NCI-H2171 treated with DMSO at 0.1 percent for 48 hours (cell line): ENCODE measurements around the gene HSDL2.
"Not testable (repeated sequence)": the region's sequence is repeated elsewhere in the genome, so short reads cannot be mapped to it uniquely, and the experiment has no call there.

Experiments
- DNase-seq: peaks from one replicate; lab custom pipeline; 2025; lab: John Stamatoyannopoulos, UW

The HSDL2 gene

DNA sequence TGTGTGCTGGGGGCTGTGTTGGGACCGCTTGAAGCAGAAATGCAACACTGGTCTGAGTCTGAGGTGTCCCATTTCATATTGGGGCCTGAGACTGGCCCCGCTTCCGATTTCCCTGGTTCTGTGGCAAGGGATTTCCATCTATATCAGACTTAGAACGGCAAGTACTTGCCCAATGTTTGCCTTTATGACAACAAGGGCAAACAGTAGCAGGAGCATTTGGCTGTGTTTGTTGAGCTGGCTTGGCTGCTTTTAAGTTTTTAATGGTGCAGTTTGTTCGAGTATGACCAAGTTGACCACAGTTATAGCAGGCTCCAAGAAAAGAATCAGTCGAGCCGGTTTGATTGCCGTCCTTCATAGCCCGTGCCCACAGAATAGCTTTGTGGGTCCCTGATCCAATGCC, 17.0 kb downstream of the HSDL2 start:
- DNase-seq = no peak

DNA sequence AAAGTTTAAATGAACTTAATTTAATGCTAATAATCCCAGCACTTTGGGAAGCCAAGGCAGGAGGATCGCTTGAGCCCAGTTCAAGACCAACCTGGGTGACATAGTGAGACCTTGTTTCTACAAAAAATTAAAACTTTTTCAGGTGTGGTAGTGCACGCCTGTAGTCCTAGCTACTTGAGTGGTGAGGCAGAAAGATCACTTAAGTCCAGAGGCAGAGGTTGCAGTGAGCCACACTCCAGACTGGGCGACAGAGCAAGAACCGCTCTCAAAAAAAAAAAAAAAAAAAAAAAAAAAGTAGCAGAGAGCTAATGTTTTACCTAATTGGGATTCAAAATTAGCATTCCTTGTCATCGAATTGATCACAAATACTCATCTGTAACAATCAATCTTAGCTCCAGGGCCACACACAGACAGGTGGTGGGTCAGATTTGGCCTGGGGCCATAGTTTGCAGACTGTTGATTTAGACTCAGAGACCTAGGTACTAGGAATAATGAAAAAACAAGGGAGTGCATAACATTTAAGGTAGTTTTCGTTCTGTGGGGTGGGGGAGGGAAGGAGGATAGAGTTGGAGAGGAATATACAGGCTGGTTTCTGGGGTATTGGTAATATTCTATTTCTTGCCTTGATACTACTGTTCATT, 21.4 kb downstream of the HSDL2 start:
- DNase-seq = no peak

DNA sequence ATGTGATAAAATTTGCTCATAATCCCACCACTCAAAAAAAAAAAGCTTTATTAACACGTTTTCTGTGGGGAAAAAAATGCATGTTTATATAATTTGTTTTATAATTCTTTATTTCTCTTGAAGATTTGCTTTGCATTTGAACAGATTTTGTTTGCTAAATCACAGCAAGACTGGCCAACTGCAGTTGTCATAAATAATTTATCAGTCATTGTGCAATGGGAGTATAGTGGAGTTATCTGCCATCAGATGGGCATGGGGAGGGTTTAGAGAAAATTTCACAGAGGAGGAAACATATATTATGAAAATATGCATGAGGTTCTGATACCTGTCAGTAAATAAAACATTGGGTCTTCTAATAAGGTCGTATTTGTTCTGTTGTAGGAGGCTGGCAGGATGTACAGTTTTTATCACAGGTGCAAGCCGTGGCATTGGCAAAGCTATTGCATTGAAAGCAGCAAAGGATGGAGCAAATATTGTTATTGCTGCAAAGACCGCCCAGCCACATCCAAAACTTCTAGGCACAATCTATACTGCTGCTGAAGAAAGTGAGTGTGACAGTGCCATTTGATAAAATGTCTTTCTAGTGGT, 23.8 kb downstream of the HSDL2 start:
- no peak for DNase-seq

DNA sequence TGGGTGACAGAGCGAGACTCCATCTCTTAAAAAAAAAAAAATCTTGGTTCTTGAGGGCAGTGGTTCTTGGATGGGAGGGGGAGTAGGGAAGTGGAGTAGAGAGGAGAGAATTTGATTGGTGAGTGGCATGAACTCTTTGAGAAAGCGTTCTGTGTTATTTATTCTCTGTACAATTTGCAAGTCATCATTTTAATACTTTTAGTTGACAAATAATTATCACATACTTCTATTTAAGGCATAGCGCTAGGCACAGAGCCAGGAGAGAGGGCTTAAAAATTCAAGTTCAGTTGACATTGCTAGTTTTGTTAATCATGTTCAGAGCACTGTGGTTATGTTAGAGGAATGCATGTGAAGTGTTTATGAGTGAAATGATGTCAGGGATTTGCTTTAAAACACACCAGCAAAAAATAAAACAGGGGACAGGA, 24.6 kb downstream of the HSDL2 start:
- DNase-seq = no peak

DNA sequence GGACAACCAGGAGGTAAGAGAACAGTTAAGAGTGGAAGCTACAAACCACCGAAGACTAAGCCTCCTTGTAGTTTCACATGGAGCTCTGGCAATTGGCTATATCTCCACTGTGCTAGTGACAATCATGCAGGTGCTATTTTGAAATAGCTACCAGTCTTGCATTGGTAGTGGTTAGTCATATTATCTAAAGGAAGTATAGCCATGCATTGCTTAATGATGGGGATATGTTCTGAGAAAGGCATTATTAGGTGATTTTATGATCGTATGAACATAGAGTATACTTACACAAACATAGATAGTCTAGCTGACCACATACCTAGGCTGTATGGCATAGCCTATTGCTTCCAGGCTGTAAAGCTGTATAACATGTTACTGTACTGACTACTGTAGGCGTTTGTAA, 28.4 kb downstream of the HSDL2 start:
- DNase-seq = no peak

DNA sequence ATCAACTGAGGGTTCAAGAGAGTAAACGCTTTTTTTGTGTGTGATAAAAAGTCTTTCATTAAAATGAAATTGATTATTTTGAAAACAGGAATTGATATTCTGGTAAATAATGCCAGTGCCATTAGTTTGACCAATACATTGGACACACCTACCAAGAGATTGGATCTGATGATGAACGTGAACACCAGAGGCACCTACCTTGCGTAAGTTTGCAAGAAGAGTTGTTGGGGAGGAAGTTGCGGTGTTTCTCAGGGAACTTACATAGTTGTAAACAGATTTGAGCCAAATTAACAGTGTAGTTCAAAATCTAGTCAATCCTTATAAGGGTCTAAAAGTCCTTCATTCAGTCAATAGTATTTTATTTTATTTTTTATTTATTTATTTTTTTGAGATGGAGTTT, 28.9 kb downstream of the HSDL2 start:
- no peak for DNase-seq

DNA sequence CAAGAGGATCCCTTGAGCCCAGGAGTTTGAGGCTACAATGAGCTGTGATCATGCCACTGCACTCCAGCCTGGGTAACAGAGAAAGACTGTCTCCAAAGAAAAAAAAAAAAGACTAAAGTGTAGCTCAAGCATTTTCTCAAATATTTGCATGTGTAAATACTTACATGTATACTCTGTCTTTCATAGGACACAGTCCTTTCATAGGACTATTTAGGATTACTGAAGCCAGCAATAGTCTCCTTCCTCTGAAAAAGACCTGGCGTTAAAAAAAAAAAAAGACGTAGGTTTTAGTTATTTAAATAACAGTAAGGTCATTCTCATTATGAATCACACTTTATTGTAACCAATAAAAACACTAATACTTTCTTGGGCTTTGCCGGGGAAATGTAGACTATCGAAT, 29.9 kb downstream of the HSDL2 start:
- no peak for DNase-seq

DNA sequence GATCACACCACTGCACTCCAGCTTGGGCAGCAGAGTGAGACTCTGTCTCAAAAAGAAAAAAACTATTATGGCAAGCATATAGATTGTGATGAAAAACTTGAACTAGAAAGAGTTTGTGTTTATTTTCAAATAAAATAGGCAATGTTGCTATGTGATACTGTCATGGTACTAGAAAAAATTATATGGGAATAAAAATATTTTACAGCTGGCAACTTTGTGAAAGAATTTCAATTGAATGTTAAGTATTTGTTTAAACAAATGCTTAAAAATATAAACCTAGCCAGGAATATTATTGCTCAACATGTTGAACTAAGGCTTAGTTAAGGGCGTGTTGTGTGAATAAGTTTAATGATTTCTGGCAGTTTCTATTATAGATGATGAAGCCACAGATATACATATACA, 31.7 kb downstream of the HSDL2 start:
- no peak for DNase-seq

DNA sequence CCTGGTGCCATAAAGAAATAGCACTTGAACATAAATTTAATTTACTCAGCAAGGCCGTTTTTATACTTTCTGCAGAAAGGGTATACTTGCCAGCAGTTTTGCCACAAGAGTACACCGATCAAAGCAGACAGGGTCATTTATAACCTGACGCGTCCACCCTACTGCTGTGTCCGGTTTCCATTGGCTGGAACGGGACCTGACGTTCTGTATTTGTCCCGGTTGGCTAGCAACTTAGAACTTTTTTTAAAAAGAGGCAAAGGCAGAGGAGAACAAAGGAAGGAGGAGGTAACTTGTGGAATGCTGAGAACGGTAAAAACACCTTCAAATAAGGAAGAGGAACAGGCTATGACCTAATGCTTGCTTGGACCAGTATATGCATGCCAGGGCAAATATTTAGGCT, 33.8 kb downstream of the HSDL2 start:
- DNase-seq = not testable (repeated sequence)

DNA sequence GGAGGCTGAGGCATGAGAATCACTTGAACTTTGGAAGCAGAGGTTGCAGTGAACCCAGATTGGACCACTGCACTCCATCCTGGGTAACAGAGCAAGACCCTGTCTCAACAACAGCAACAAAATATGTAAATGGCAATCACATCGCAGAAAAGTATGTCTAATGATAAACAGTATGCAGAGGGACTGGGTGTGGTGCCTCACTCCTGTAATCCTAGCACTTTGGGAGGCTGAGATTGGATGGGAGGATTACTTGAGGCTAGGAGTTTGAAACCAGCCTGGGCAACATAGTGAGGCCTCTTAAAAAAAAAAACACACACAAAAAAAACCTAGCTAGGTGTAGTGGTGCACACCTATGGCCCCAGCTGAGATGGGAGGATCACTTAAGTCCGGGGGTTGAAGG, 40.3 kb downstream of the HSDL2 start:
- DNase-seq = no peak

DNA sequence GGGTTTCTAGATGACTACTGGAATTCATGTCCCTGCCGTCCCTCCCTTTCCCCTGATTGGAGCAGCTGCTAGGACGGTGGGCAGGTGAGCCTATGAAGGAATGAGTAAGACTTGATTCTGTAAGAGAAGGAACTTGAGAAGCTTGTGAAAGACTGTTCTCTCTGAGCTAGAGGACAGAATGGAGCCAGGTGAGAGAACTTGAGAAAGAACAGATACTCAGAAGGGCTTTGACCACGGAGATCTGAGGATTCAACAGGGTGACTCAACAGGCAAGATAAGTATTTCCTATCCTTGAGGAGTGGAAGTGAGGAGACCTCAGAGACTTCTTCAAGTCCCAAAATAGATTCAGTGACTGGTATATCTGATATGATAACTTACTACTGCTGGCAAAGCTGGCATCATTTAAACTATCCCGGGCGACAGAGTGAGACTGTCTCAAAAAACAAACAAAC, 41.9 kb downstream of the HSDL2 start:
- DNase-seq = no peak

DNA sequence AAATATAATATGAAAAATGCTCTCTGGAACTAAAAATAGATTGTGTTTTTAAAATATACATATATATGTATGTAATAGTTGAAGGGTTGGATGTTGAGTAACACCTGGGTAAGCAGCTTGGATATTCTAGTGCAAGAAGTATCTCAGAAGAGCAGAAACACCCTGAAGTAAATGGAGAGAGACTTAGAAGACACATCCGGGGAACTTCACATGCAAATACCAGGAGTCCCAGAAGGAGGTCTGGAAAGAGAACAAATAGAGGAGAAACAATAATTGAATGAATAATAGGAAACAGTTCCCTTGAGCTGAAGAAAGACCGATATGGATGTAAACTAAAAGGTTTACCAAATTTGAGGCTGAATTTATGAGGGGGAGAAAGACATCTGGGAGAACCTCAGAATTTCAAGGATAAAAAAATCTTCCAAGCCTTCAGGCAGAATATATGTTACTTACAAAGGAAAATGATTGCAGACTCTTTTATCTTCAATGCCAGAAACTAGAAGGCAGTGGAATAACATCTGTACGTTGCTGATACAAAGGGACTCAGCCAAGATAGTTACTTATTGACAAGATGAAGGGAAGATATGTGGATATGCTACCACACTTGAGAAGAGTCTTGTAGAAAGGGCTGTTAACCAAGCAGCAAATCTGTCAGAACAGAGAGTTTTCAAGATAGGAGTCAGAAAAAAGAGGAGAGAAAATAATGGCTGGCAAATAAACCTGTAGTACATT, 42.7 kb downstream of the HSDL2 start:
- no peak for DNase-seq

DNA sequence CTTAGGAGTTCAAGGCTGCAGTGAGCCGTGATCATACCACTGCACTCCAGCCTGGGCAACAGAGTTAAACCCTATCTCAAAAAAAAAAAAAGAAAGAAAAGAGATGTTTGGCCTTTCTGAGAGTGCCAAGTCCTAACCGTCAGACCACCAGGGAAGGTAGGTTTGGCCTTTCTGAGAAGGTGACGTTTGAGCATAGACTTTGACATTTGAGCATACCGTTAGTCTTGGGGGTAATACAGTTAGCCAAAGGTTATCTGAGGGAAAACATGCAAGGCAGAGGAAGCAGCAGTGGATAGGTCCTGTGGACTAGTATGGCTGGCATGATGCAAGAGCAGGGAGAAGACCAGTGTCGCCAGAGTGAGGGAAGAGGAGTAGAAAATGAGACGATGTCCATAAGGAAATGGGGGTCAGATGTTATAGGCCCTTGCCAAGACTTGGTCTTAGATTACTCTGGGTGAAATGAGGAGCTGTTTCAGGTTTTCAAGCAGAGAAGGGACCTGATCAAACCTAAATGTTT, 50.2 kb downstream of the HSDL2 start:
- no peak for DNase-seq

DNA sequence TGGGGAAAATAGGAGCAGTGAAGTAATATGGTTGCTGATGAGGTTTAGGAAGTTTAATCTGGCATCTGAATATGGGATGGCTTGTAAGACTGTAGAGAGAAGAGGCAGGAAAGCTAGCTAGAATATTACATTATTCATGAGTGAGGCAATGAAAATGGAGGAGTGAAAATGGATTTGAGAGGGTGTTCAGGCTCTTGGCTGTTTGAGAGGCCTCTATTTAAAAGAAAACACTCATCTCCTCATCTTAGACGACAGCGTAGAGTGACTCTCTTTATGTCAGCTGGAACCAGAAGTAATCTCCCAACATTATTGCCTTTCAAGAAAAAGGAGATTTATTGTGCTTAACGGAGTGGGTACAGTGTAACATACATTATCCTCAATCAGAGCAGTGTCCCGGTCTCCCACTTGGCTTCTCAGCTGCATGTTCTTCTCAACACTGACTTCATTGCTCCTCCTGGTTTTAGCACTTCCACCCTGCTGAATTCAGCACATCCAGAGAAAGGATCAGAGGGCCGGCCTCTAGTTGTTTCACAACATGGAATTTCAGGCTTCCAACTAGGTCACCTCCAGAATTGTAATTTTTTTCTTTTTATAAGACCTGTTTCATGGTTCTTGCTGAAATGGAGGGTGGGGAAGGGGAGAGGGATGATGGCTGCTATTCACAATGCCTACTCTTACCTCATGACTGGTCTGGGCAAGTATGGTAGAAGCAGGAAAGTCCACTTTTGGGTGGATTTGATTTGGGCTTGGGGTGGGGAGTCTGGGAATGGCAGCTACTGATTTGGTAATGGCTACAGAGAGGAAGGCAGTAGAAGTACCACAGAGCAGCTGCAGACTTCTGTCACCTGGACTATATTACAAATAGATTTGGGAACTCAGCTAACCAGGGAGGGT, 53.8 kb downstream of the HSDL2 start:
- DNase-seq = no peak

DNA sequence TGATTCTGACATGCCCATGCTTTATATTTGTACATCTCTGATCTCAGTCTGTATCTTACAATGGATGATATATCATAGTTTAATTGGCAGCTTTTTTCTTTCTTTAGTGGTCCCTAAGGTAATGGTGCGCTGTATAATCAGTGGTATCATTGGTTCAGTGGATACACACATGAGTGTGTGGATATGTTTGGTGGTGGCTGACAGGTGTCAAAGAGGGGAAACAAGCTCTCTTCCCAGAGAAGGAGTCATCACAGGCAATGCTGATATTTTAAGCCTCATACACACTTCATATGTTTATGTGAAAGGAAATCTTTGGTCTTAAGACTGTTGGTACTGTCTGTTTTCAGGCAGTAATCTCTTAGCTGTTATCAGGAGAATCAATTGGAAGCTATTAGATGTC, 54.6 kb downstream of the HSDL2 start:
- DNase-seq = no peak

DNA sequence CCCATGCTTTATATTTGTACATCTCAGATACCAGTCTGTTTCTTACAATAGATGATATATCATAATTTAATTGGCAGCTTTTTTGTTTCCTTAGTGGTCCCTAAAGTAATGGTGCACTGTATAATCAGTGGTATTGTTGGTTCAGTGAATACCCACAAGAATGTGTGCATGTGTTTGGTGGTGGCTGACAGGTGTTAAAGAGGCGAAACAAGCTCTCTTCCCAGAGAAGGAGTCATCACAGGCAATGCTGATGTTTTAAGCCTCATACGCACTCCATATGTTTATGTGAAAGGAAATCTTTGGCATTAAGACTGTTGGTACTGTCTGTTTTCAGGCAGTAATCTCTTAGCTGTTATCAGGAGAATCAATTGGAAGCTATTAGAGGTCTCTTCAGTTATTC, 57.5 kb downstream of the HSDL2 start:
- no peak for DNase-seq

DNA sequence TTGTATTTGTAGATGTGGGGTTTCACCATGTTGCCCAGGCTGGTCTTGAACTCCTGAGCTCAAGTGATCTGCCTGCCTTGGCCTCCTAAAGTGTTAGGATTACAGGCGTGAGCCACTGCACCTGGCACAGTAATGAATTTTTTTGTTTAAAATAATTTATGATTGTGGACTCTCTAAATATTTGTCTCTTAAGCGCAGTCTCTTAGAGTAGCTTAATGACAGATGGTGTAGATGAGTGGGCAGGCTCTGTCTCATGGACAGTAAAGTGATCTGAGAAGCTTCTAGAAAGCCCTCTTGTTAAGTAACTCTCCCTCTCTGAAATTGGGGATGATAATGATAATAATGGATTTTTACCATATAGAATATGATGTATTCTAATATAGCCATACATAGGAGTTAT, 59.3 kb downstream of the HSDL2 start:
- DNase-seq = no peak

DNA sequence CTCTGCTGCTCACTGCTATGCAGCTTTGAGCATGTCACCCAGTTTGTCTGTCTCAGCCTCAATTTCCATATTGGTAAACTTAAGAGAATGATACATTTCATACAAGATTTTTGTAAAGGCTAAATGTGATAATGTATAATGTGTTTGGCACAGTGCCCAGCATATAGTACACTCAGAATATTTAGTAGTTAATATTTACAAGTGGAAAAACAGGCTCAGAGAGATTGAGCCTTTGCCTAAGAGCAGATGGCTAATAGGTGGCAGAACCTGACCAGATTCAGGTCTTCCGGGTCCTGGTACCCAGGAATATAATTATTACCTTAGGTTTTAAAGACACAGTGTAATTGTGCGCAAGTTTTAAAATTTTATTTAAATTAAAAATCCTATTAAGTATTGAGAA, 59.9 kb downstream of the HSDL2 start:
- DNase-seq = no peak

DNA sequence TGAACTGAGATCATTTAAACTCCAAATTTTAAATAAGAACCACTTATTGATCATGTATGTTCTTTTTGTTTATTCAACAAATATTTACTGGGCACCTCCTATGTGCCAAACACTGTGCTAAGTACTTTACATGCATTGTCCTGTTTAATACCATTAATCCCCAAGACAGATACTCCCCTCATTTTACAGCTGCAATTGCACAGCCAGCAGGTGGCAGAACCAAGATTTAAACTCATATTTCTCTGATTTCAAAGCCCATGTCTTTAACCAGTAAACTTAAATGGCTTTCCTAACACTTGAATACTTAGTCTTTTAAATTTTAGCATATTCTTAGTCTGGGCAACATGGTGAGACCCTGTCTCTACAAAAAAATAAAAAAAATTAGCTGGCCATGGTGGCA, 63.3 kb downstream of the HSDL2 start:
- no peak for DNase-seq

DNA sequence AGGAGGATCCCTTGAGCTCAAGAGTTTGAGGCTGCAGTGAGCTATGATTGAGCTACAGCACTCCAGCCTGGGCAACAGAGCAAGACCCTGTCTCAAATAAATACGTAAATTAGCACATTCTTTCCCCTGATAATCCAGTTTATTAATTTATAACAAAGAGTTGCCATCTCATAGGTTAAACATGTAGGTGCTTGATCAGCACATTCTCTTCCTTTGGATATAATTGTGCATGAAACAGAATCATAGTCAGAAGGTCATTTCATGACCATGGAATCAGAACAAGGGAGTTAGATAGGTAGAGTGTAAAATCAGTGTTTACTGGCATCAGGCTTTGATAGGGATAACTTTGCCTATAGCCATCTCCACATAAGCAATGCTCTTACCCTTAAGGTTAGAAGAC, 63.7 kb downstream of the HSDL2 start:
- DNase-seq = no peak

DNA sequence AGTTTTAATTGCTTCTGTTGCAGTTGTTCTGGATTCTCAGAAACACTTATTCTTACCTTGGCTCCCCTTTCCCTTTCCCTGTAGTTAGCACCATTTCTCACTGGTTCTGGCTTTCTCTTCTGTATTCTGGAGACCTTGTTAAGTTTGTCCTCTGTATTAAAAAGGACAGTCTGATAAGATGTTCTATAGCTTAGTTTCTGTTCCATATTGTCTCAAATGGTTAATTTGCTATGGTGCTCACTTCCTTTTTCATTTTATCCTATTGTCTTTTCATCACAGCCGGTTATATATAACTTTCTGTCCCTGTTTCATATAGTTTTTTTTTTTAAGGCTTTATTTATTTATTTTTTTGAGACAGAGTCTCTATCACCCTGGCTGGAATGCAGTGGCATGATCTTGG, 65.3 kb downstream of the HSDL2 start:
- DNase-seq = no peak

DNA sequence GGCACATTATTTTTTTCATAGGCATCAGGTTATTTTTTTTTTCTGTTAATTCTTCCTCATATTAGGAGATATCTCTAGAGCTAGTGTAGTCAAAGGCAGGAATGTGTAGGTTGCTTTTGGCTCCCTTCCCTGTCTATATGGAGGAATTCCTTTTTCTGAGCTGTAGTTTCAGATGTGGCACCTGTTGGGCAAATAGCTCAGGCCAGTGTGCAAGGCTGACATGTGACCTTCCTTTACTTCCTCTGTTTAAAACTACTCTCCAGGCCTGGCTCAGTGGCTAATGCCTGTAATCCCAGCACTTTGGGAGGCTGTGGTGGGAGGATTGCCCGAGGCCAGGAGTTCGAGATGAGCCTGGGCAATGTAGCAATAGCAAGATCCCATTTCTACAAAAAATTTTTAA, 66.2 kb downstream of the HSDL2 start:
- no peak for DNase-seq
